SK-N-SH (cell line): ENCODE measurements around the gene PLK2.

ENCODE experiments used
- CTCF ChIP-seq: fragments of 200-600 bp; sonication (generic); IDR thresholded peaks from 2 replicates; pipeline ENCODE4 v1.6.1; 2017; ENCODE audit warnings: antibody characterized with exemption, mild to moderate bottlenecking, moderate library complexity
- EP300 ChIP-seq, 2 experiments: IDR thresholded peaks; 2 replicates each; pipeline versions ENCODE4 v1.4.0 to v1.6.1; 2012; ENCODE audit warnings: borderline replicate concordance in 1 of 2, low read depth in 1 of 2, low read length in 1 of 2
- FOSL2 ChIP-seq: IDR thresholded peaks from 2 replicates; pipeline ENCODE4 v1.4.0; 2012; ENCODE audit warnings: low read depth, mild to moderate bottlenecking, moderate library complexity, borderline replicate concordance
- POLR2AphosphoS5 ChIP-seq: IDR thresholded peaks from 2 replicates; pipeline ENCODE4 v1.6.1; 2012; ENCODE audit warnings: low read depth, low read length
- RAD21 ChIP-seq: IDR thresholded peaks from 2 replicates; pipeline ENCODE4 v1.6.1; 2012; ENCODE audit warnings: mild to moderate bottlenecking, low read length
- RFX5 ChIP-seq: IDR thresholded peaks from 2 replicates; pipeline ENCODE4 v1.6.1; 2012; ENCODE audit warnings: mild to moderate bottlenecking, improper control_type of control experiment, low read length
- YY1 ChIP-seq: IDR thresholded peaks from 2 replicates; pipeline ENCODE4 v1.4.0; 2012; ENCODE audit warnings: low read depth, mild to moderate bottlenecking

- TF ChIP-seq RAD21 (no peak), CTCF (no peak), RFX5 (no peak), FOSL2 (no peak), YY1 (no peak), POLR2AphosphoS5 (no peak), EP300 (IDR thresholded peaks at IDR 0.05; ENCODE audit: borderline replicate concordance in 1 of 2, low read depth in 1 of 2, low read length in 1 of 2) (no peak)
Observed at GRCh38 chr5:58505502-58505901, 45.6 kb upstream of the PLK2 start.
